Measurements from ENCODE around the gene SLC6A12. TPM values are rescaled to one million over a fixed set of nuclear protein-coding genes. Genes with fewer than 3 reads are reported as not detected.

Gene SLC6A12
- total and polyA plus RNA-seq, 11 donors, result 0.11 to 3.8 (median 0.86) TPM; not detected in 1

- H3K36me3 ChIP-seq, result no peaks in the 10 kb centered on the region
- no peaks in the 10 kb centered on the region for H3K9me3 ChIP-seq
- peaks cover 0 to 22% (median 2%) of the 10 kb centered on the region in 12 donors for H3K4me1 ChIP-seq
- no peak for DNase-seq
- H3K4me3 ChIP-seq, result no peak overlapping the region
- no peak overlapping the region for H3K27ac ChIP-seq
- 86 to 95% (median 88%) methylated on average over 5 of the region's 5 CpGs for WGBS, 4 donors
- H3K27me3 ChIP-seq, result peaks cover 0 to 12% (median 0%) of the 10 kb centered on the region in 9 donors
- ATAC-seq, result no peak
- intact Hi-C loops (cut with DNase I), result no loop called here
- TF ChIP-seq POLR2A (IDR thresholded peaks at IDR 0.05) (no peak), CTCF (IDR thresholded peaks at IDR 0.05) (no peak)
Observed at GRCh38 chr12:144650-145284, 69.2 kb downstream of the SLC6A12 start.

GRCh38 chr12:143964-144649 lies 69.8 kb downstream of the SLC6A12 start:
- intact Hi-C loops (cut with DNase I), result no loop called here
- no peaks in the 10 kb centered on the region for H3K9me3 ChIP-seq
- no peak for TF ChIP-seq CTCF (IDR thresholded peaks at IDR 0.05)
- no peak for TF ChIP-seq POLR2A (IDR thresholded peaks at IDR 0.05)
- no peak for ATAC-seq
- H3K27me3 ChIP-seq, result peaks cover 0 to 16% (median under 1%) of the 10 kb centered on the region in 9 donors
- no peak for DNase-seq
- 78 to 82% (median 80%) methylated on average over 19 of the region's 19 CpGs for WGBS, 4 donors
- peaks cover 0 to 28% (median 5%) of the 10 kb centered on the region in 12 donors for H3K4me1 ChIP-seq
- no peak overlapping the region for H3K27ac ChIP-seq
- H3K4me3 ChIP-seq, result no peak overlapping the region
- no peaks in the 10 kb centered on the region for H3K36me3 ChIP-seq

GRCh38 chr12:140162-140561 lies 73.8 kb downstream of the SLC6A12 start:
- peaks cover 0 to 33% (median 8%) of the 10 kb centered on the region in 9 donors for H3K27me3 ChIP-seq
- no peak for ATAC-seq
- intact Hi-C loops (cut with DNase I), result no loop called here

More at GRCh38 chr12:140162-140561, 73.8 kb downstream of the SLC6A12 start:
- 76 to 79% (median 78%) methylated on average over 5 of the region's 5 CpGs for WGBS, 4 donors
- H3K27ac ChIP-seq, result no peak overlapping the region
- no peak for TF ChIP-seq CTCF (IDR thresholded peaks at IDR 0.05)
- TF ChIP-seq POLR2A (IDR thresholded peaks at IDR 0.05), result no peak
- no peaks in the 10 kb centered on the region for H3K9me3 ChIP-seq
- DNase-seq, result no peak
- no peaks in the 10 kb centered on the region for H3K36me3 ChIP-seq
- H3K4me3 ChIP-seq, result peak overlapping the region in 5 of 12 donors; percentile 37 to 63 (median 56)
- peaks cover 0 to 20% (median 4%) of the 10 kb centered on the region in 12 donors for H3K4me1 ChIP-seq

Other genes with a start within 250 kb of the SLC6A12 start
- 1 to 10 TPM in 5 of 9 donors, under 1 TPM in 4; 0.49 to 3.2 (median 1.5) TPM for gene IQSEC3, start 147.4 kb downstream of the SLC6A12 start, total RNA-seq
- 1 to 10 TPM in 1 of 2 donors, under 1 TPM in 1; 0.29 to 2.0 TPM for gene IQSEC3, start 147.4 kb downstream of the SLC6A12 start, polyA plus RNA-seq
- 1 to 10 TPM in 8 of 9 donors, under 1 TPM in 1; 0.87 to 4.6 (median 2.6) TPM for gene SLC6A13, start 48.7 kb upstream of the SLC6A12 start, total RNA-seq
- gene SLC6A13, start 48.7 kb upstream of the SLC6A12 start, polyA plus RNA-seq, result 1 to 10 TPM in 1 of 2 donors, under 1 TPM in 1; 0.79 to 4.3 TPM
- gene KDM5A, start 175.2 kb upstream of the SLC6A12 start, total RNA-seq, result 10 to 100 TPM; 21.8 to 55.6 (median 34.6) TPM
- gene KDM5A, start 175.2 kb upstream of the SLC6A12 start, polyA plus RNA-seq, result 1 to 10 TPM; 4.7 to 9.3 TPM
- 1 to 10 TPM; 1.3 to 4.6 (median 2.6) TPM for gene CCDC77, start 187.5 kb upstream of the SLC6A12 start, total RNA-seq
- gene CCDC77, start 187.5 kb upstream of the SLC6A12 start, polyA plus RNA-seq, result 1 to 10 TPM; 2.9 to 3.0 TPM
- gene B4GALNT3, start 245.8 kb upstream of the SLC6A12 start, total RNA-seq, result 10 to 100 TPM; 19.3 to 59.4 (median 31.5) TPM
- 10 to 100 TPM; 34.6 to 38.7 TPM for gene B4GALNT3, start 245.8 kb upstream of the SLC6A12 start, polyA plus RNA-seq

Data from heart left ventricle (tissue), 16 donors.